GM23248 (cell line): ENCODE data around the gene NPTX2. TPM values are rescaled to one million over a fixed set of nuclear protein-coding genes. Genes with fewer than 3 reads are reported as not detected.

Experiments
- DNase-seq: peaks from one replicate; pipeline ENCODE4 v3.0.0-alpha.2; 2015
- H2AFZ ChIP-seq: fragments of 200-600 bp; sonication (generic); 2 replicates; pipeline ENCODE4 v1.6.1; 2016; ENCODE audit warnings: antibody characterized with exemption
- H3F3A ChIP-seq: fragments of 200-600 bp; sonication (generic); 2 replicates; pipeline ENCODE4 v1.6.1; 2016; ENCODE audit warnings: mild to moderate bottlenecking, antibody characterized with exemption, mixed run types; ENCODE audit not compliant: insufficient read depth
- H3K27ac ChIP-seq: fragments of 200-600 bp; sonication (generic); 2 replicates; pipeline ENCODE4 v1.5.1; 2016; ENCODE audit warnings: mild to moderate bottlenecking
- H3K27me3 ChIP-seq: fragments of 200-600 bp; sonication (generic); replicated peaks from 2 replicates; pipeline ENCODE4 v1.6.1; 2016; ENCODE audit warnings: mild to moderate bottlenecking; ENCODE audit not compliant: insufficient read depth
- H3K36me3 ChIP-seq: fragments of 200-600 bp; sonication (generic); 2 replicates; pipeline ENCODE4 v1.6.1; 2016; ENCODE audit warnings: low read depth, mild to moderate bottlenecking
- H3K4me1 ChIP-seq: fragments of 200-600 bp; sonication (generic); 2 replicates; pipeline ENCODE4 v1.6.1; 2016; ENCODE audit warnings: mild to moderate bottlenecking; ENCODE audit not compliant: insufficient read depth
- H3K4me2 ChIP-seq: fragments of 200-600 bp; sonication (generic); one replicate; pipeline ENCODE4 v1.6.1; 2016; ENCODE audit warnings: mild to moderate bottlenecking; ENCODE audit not compliant: unreplicated experiment
- H3K4me3 ChIP-seq: fragments of 200-600 bp; sonication (generic); 2 replicates; pipeline ENCODE4 v1.5.1; 2016; ENCODE audit warnings: mild to moderate bottlenecking
- H3K79me2 ChIP-seq: fragments of 200-600 bp; sonication (generic); 2 replicates; pipeline ENCODE4 v1.6.1; 2016; ENCODE audit warnings: mild to moderate bottlenecking; ENCODE audit not compliant: insufficient read depth
- H3K9ac ChIP-seq: fragments of 200-600 bp; sonication (generic); 2 replicates; pipeline ENCODE4 v1.6.1; 2016; ENCODE audit warnings: mild to moderate bottlenecking
- H3K9me2 ChIP-seq: fragments of 200-600 bp; sonication (generic); 2 replicates; pipeline ENCODE4 v1.6.1; 2016; ENCODE audit warnings: mixed run types, mild to moderate bottlenecking, moderate library complexity; ENCODE audit not compliant: insufficient read depth
- H3K9me3 ChIP-seq: fragments of 200-600 bp; sonication (generic); one replicate; pipeline ENCODE4 v1.6.1; 2017; ENCODE audit warnings: low read depth
- H4K20me1 ChIP-seq: fragments of 200-600 bp; sonication (generic); 2 replicates; pipeline ENCODE4 v1.6.0; 2016; ENCODE audit not compliant: insufficient read depth
- EZH2 ChIP-seq: fragments of 200-600 bp; sonication (generic); IDR thresholded peaks from 2 replicates; pipeline ENCODE4 v1.6.1; 2018; ENCODE audit warnings: antibody characterized with exemption, mild to moderate bottlenecking; ENCODE audit not compliant: insufficient read depth, poor library complexity, severe bottlenecking
- EZH2phosphoT487 ChIP-seq: fragments of 200-600 bp; sonication (generic); IDR thresholded peaks from 2 replicates; pipeline ENCODE4 v1.6.1; 2018; ENCODE audit warnings: antibody characterized with exemption, moderate library complexity, mild to moderate bottlenecking, low read depth; ENCODE audit not compliant: insufficient read depth
- WGBS, 2 experiments: methylation state at CpG; one replicate each; pipeline ENCODE4 v1.1.6; 2015 to 2017; ENCODE audit warnings: low lambda C conversion rate in 2 of 2, low coverage in 1 of 2; ENCODE audit errors: missing lambda C conversion rate in 2 of 2; 5-methylcytosine and 5-hydroxymethylcytosine counted together
- in situ Hi-C: fragments of 300-500 bp; cut with MboI; formaldehyde crosslinking; loops from 2 replicates; pipeline ENCODE4 v1.15.0; 2020
- polyA plus RNA-seq: library from polyadenylated mRNA; unstranded; fragments of >200 nt; fragmentation: Nextera tagmentation; extraction: Ambion mirVana; gene quantifications from 2 replicates; pipeline ENCODE4 v1.2.1, GENCODE V29; 2016
- total RNA-seq: library from RNA; depleted of rRNA; stranded (reverse); fragments of >200 nt; shearing (Covaris generic); gene quantifications from 2 replicates; pipeline ENCODE4 v1.2.3, GENCODE V29; 2014

Gene NPTX2
- total and polyA plus RNA-seq, 2 experiments from 2014 or later, result 0.30 to 0.97 TPM

DNA sequence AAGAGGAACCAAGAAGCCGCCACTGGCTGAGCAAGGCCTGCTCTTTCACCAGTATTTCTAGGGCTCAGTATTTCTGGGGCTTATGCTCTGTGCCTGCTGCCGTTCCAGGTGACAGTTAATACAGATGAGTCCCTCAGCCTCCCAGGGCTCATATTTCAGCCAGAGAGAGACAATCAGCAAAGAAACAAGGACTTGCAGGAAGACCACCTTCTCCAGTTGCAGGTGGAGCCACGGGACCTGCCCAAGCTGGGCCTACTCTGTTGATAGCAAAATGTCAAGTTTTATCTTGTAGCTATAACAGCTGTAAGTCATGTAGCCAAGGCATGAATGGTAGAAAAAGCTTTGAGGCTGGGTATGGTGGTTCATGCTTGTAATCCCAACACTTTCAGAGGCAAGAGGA is 42.7 kb downstream of the NPTX2 start:
- H3K9ac ChIP-seq, result no peak overlapping the region
- no peak overlapping the region for H3K4me3 ChIP-seq
- H3F3A ChIP-seq, result no peaks in the 10 kb centered on the region
- TF ChIP-seq EZH2 (no peak), EZH2phosphoT487 (no peak)
- H3K27ac ChIP-seq, result no peak overlapping the region
- no peak for DNase-seq
- no peaks in the 10 kb centered on the region for H3K4me1 ChIP-seq
- no peaks in the 10 kb centered on the region for H3K9me2 ChIP-seq
- H3K4me2 ChIP-seq, result no peak overlapping the region
- H3K9me3 ChIP-seq, result no peaks in the 10 kb centered on the region
- H3K36me3 ChIP-seq, result no peaks in the 10 kb centered on the region
- H3K79me2 ChIP-seq, result no peaks in the 10 kb centered on the region
- WGBS, 2 experiments, result 44 to 48% methylated on average over 3 of the region's 3 CpGs
- H4K20me1 ChIP-seq, result no peaks in the 10 kb centered on the region
- no peaks in the 10 kb centered on the region for H3K27me3 ChIP-seq
- no peak overlapping the region for H2AFZ ChIP-seq
- in situ Hi-C loops, result no loop called here

DNA sequence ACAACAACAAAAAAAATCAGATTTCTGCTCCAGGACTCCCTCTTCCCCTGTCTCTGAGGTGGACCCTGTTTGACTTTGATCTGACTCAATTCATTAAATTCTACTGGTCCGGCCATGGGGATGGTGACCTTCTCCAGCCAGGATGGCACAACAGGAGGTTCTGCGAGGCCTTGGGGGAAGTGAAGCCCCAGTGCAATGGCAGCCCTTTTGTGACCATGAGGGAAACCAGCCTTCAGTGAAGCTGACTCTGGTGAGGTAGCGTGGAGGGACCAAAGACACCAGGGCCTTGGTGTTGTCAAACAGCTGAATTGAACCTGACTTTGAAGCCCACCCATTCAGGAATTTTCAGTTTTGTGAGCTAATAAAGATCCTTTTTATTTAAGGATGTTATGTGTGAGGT is 44.5 kb downstream of the NPTX2 start:
- H4K20me1 ChIP-seq, result no peaks in the 10 kb centered on the region
- H3K9me3 ChIP-seq, result no peaks in the 10 kb centered on the region
- DNase-seq, result no peak
- H3K4me3 ChIP-seq, result no peak overlapping the region
- H2AFZ ChIP-seq, result no peak overlapping the region
- no peaks in the 10 kb centered on the region for H3K79me2 ChIP-seq
- no peak overlapping the region for H3K27ac ChIP-seq
- no peak overlapping the region for H3K9ac ChIP-seq
- no peaks in the 10 kb centered on the region for H3F3A ChIP-seq
- WGBS, 2 experiments, result 9 to 10% methylated on average over 3 of the region's 3 CpGs
- H3K36me3 ChIP-seq, result no peaks in the 10 kb centered on the region
- H3K9me2 ChIP-seq, result no peaks in the 10 kb centered on the region
- H3K4me1 ChIP-seq, result no peaks in the 10 kb centered on the region
- in situ Hi-C loops, result no loop called here
- H3K4me2 ChIP-seq, result no peak overlapping the region
- H3K27me3 ChIP-seq, result no peaks in the 10 kb centered on the region
- TF ChIP-seq EZH2, result no peak
- no peak for TF ChIP-seq EZH2phosphoT487

DNA sequence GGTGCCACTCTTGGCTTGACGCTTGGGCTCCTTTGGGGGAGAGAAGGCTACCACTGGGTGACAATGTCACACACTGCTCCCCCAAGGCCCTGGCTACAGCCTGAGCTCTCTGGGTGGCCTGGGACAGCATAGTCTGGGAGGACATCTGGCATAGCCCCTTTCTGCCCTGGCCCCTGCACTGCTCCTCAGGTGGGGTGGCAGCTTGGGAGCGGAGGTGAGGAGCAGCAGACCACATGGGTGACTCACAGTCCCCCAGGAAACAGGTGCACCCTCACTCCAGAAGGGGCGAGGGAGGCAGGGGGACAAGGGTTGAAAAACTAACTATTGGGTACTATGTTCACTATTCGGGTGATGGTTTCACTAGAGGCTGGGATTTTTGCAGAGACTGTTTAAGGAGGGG is 45.2 kb downstream of the NPTX2 start:
- Histone ChIP-seq H3F3A (no peaks in the 10 kb centered on the region), H3K27ac (no peak overlapping the region), H3K9ac (no peak overlapping the region), H2AFZ (no peak overlapping the region), H3K27me3 (no peaks in the 10 kb centered on the region), H3K9me3 (no peaks in the 10 kb centered on the region), H3K4me2 (no peak overlapping the region), H3K36me3 (no peaks in the 10 kb centered on the region), H3K4me1 (no peaks in the 10 kb centered on the region), H3K4me3 (no peak overlapping the region), H4K20me1 (no peaks in the 10 kb centered on the region), H3K9me2 (no peaks in the 10 kb centered on the region), H3K79me2 (no peaks in the 10 kb centered on the region)
- 12 to 26% methylated on average over 4 of the region's 4 CpGs for WGBS, 2 experiments
- TF ChIP-seq EZH2phosphoT487, result no peak
- no peak for TF ChIP-seq EZH2
- no peak for DNase-seq
- in situ Hi-C loops, result no loop called here

DNA sequence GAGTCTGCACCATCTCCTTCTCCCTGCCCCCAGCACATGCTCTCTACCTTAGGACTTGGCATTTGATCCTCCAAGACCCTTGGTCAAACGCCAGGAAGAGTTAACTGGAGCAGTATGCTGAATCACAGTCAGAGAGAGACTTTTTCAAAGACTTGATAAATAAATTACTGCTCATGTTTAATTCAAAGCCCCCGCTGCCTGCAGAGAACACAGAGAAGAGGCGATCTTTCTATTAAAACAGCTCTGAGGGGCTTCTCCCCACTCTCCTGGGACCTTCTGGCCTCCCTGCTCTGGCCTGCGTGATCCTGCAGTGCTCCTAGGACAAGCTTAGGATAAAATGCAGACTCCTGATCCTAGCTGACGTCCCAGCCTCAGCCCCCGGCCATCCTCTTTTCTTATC is 47.8 kb downstream of the NPTX2 start:
- no peaks in the 10 kb centered on the region for H3K79me2 ChIP-seq
- no peak overlapping the region for H3K9ac ChIP-seq
- H3K9me2 ChIP-seq, result no peaks in the 10 kb centered on the region
- H3K4me3 ChIP-seq, result no peak overlapping the region
- DNase-seq, result no peak
- WGBS, 2 experiments, result 16 to 18% methylated on average over 6 of the region's 6 CpGs
- no peaks in the 10 kb centered on the region for H4K20me1 ChIP-seq
- in situ Hi-C loops, result no loop called here
- no peaks in the 10 kb centered on the region for H3K36me3 ChIP-seq
- no peak for TF ChIP-seq EZH2phosphoT487
- no peak for TF ChIP-seq EZH2
- H2AFZ ChIP-seq, result no peak overlapping the region
- no peak overlapping the region for H3K27ac ChIP-seq
- H3K4me1 ChIP-seq, result no peaks in the 10 kb centered on the region
- no peaks in the 10 kb centered on the region for H3K27me3 ChIP-seq
- no peak overlapping the region for H3K4me2 ChIP-seq
- H3F3A ChIP-seq, result no peaks in the 10 kb centered on the region
- H3K9me3 ChIP-seq, result no peaks in the 10 kb centered on the region

DNA sequence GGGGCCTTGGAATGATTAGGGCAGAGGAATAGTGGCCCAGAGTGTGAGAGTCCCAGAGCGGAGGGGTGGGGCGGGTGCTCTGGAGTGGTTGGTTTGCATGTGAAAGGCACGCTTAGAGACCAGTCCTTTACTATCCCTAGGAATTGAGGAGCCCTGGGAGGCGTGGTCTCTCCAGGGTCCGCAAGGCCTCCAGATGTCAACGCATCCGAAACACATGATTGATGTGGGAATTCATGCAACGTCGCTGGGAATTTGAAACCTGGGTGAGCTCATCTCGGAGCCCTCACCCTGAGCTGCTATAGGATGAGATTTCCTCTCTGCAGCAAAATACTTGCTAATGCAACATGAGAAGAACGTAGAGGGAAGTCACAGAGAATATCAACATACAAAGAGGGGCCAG is 51.2 kb downstream of the NPTX2 start:
- Histone ChIP-seq H3F3A (no peaks in the 10 kb centered on the region), H3K4me2 (no peak overlapping the region), H3K27ac (no peak overlapping the region), H2AFZ (no peak overlapping the region), H3K4me1 (no peaks in the 10 kb centered on the region), H4K20me1 (no peaks in the 10 kb centered on the region), H3K36me3 (no peaks in the 10 kb centered on the region), H3K27me3 (no peaks in the 10 kb centered on the region), H3K79me2 (no peaks in the 10 kb centered on the region), H3K9me2 (no peaks in the 10 kb centered on the region), H3K4me3 (no peak overlapping the region), H3K9ac (no peak overlapping the region), H3K9me3 (no peaks in the 10 kb centered on the region)
- 12 to 13% methylated on average over 11 of the region's 11 CpGs for WGBS, 2 experiments
- DNase-seq, result no peak
- no peak for TF ChIP-seq EZH2
- no peak for TF ChIP-seq EZH2phosphoT487
- in situ Hi-C loops, result no loop called here
